Glomerular visceral epithelial cell (primary cell): Measurements from ENCODE around the gene BMPER.

Experiments
- DNase-seq: peaks from one replicate; pipeline ENCODE4 v3.0.0-alpha.2; 2016; ENCODE audit errors: extremely low spot score

BMPER gene

GRCh38 chr7:33905389-33906032 is at the start of gene BMPER:
TSS of gene BMPER (plus strand) at chr7:33905539. CDS start at chr7:33905614, 75 bp downstream.
- peak; percentile 33 for DNase-seq

- no peak for DNase-seq
Observed at GRCh38 chr7:33861947-33862346, 43.4 kb upstream of the BMPER start.

- no peak for DNase-seq
Observed at GRCh38 chr7:33862946-33863814, 42.2 kb upstream of the BMPER start.

- no peak for DNase-seq
Observed at GRCh38 chr7:33868166-33868565, 37.2 kb upstream of the BMPER start.

- no peak for DNase-seq
Observed at GRCh38 chr7:33869176-33869575, 36.2 kb upstream of the BMPER start.

- no peak for DNase-seq
Observed at GRCh38 chr7:33870120-33870519, 35.2 kb upstream of the BMPER start.

- no peak for DNase-seq
Observed at GRCh38 chr7:33872870-33873269, 32.5 kb upstream of the BMPER start.

- DNase-seq = no peak
Observed at GRCh38 chr7:33873518-33873917, 31.8 kb upstream of the BMPER start.

- peak; percentile 22 for DNase-seq
Observed at GRCh38 chr7:33873981-33874750, 31.2 kb upstream of the BMPER start.

GRCh38 chr7:33874943-33875342 is 30.4 kb upstream of the BMPER start:
- no peak for DNase-seq

- DNase-seq = no peak
Observed at GRCh38 chr7:33876596-33877274, 28.6 kb upstream of the BMPER start.

GRCh38 chr7:33880787-33881186 is 24.6 kb upstream of the BMPER start:
- no peak for DNase-seq

- DNase-seq = no peak
Observed at GRCh38 chr7:33881316-33881715, 24.0 kb upstream of the BMPER start.

- no peak for DNase-seq
Observed at GRCh38 chr7:33882040-33882837, 23.1 kb upstream of the BMPER start.

GRCh38 chr7:33882950-33883670 is 22.2 kb upstream of the BMPER start:
- DNase-seq = no peak

- DNase-seq = no peak
Observed at GRCh38 chr7:33883671-33883965, 21.7 kb upstream of the BMPER start.

GRCh38 chr7:33885290-33886148 is 19.8 kb upstream of the BMPER start:
- no peak for DNase-seq

- DNase-seq = no peak
Observed at GRCh38 chr7:33886149-33886623, 19.2 kb upstream of the BMPER start.

GRCh38 chr7:33887266-33887975 is 17.9 kb upstream of the BMPER start:
- DNase-seq = no peak
